ENCODE results near the gene MYO1C. TPM values are rescaled to one million over a fixed set of nuclear protein-coding genes. Genes with fewer than 3 reads are reported as not detected.

MYO1C gene
- total and polyA plus RNA-seq, 12 donors: 11.6 to 103 (median 71.3) TPM

GRCh38 chr17:1414634-1415033 lies 77.9 kb downstream of the MYO1C start:
- 81 to 85% (median 84%) methylated on average over 10 of the region's 10 CpGs for WGBS, 4 donors
- H3K4me3 ChIP-seq: no peak overlapping the region
- peaks cover 0 to 2% of the 10 kb centered on the region in 2 donors for H3K36me3 ChIP-seq (replicated peaks in 1 of 2)
- intact Hi-C loops (cut with DNase I): no loop called here
- H3K4me1 ChIP-seq (replicated peaks in 1 of 2): no peaks in the 10 kb centered on the region
- no peak for TF ChIP-seq CTCF (IDR thresholded peaks at IDR 0.05)
- no peak for TF ChIP-seq POLR2A (IDR thresholded peaks at IDR 0.05)
- no peak for DNase-seq
- no peaks in the 10 kb centered on the region for H3K27me3 ChIP-seq
- H3K9me3 ChIP-seq (replicated peaks in 1 of 3): no peaks in the 10 kb centered on the region
- H3K27ac ChIP-seq: no peak overlapping the region

Other genes starting within 250 kb of the MYO1C start
- gene BHLHA9, start 222.2 kb downstream of the MYO1C start, total RNA-seq: not detected
- gene BHLHA9, start 222.2 kb downstream of the MYO1C start, polyA plus RNA-seq: not detected
- gene TRARG1, start 213.0 kb downstream of the MYO1C start, total RNA-seq: 1 to 10 TPM in 3 of 9 donors, under 1 TPM in 3, not detected in 3; 0.14 to 2.2 (median 0.67) TPM
- gene TRARG1, start 213.0 kb downstream of the MYO1C start, polyA plus RNA-seq: 10 to 100 TPM in 1 of 3 donors, 1 to 10 TPM in 1, under 1 TPM in 1; 0.04 to 25.2 (median 2.0) TPM
- gene YWHAE, start 92.5 kb downstream of the MYO1C start, total RNA-seq: 100 to 1,000 TPM; 310 to 744 (median 539) TPM
- gene YWHAE, start 92.5 kb downstream of the MYO1C start, polyA plus RNA-seq: 100 to 1,000 TPM; 340 to 884 (median 511) TPM
- 10 to 100 TPM; 49.6 to 80.6 (median 59.6) TPM for gene CRK, start 36.5 kb downstream of the MYO1C start, total RNA-seq
- gene CRK, start 36.5 kb downstream of the MYO1C start, polyA plus RNA-seq: 10 to 100 TPM; 20.3 to 62.7 (median 23.0) TPM
- 10 to 100 TPM; 11.1 to 91.6 (median 37.7) TPM for gene INPP5K, start 23.9 kb upstream of the MYO1C start, total RNA-seq
- 10 to 100 TPM; 22.6 to 41.1 (median 34.0) TPM for gene INPP5K, start 23.9 kb upstream of the MYO1C start, polyA plus RNA-seq
- 100 to 1,000 TPM in 1 of 9 donors, 10 to 100 TPM in 8; 20.0 to 107 (median 51.9) TPM for gene PITPNA, start 70.1 kb upstream of the MYO1C start, total RNA-seq
- gene PITPNA, start 70.1 kb upstream of the MYO1C start, polyA plus RNA-seq: 100 to 1,000 TPM in 1 of 3 donors, 10 to 100 TPM in 2; 16.4 to 157 (median 17.8) TPM
- 10 to 100 TPM in 8 of 9 donors, 1 to 10 TPM in 1; 4.8 to 32.5 (median 18.4) TPM for gene SLC43A2, start 136.1 kb upstream of the MYO1C start, total RNA-seq
- gene SLC43A2, start 136.1 kb upstream of the MYO1C start, polyA plus RNA-seq: 10 to 100 TPM in 1 of 3 donors, 1 to 10 TPM in 2; 6.8 to 17.2 (median 7.5) TPM
- 10 to 100 TPM in 7 of 9 donors, 1 to 10 TPM in 2; 4.0 to 24.8 (median 18.1) TPM for gene SCARF1, start 153.0 kb upstream of the MYO1C start, total RNA-seq
- gene SCARF1, start 153.0 kb upstream of the MYO1C start, polyA plus RNA-seq: 10 to 100 TPM in 2 of 3 donors, under 1 TPM in 1; 0.81 to 19.1 (median 10.5) TPM
- gene RILP, start 157.2 kb upstream of the MYO1C start, total RNA-seq: 10 to 100 TPM; 13.8 to 78.3 (median 29.9) TPM
- gene RILP, start 157.2 kb upstream of the MYO1C start, polyA plus RNA-seq: 10 to 100 TPM; 37.9 to 46.5 (median 40.4) TPM
- gene PRPF8, start 192.2 kb upstream of the MYO1C start, total RNA-seq: 100 to 1,000 TPM; 136 to 748 (median 227) TPM
- gene PRPF8, start 192.2 kb upstream of the MYO1C start, polyA plus RNA-seq: 100 to 1,000 TPM; 107 to 439 (median 155) TPM
- gene TLCD2, start 217.7 kb upstream of the MYO1C start, total RNA-seq: 10 to 100 TPM in 5 of 9 donors, 1 to 10 TPM in 4; 6.8 to 48.7 (median 11.4) TPM
- 10 to 100 TPM in 1 of 3 donors, 1 to 10 TPM in 2; 4.3 to 58.8 (median 7.2) TPM for gene TLCD2, start 217.7 kb upstream of the MYO1C start, polyA plus RNA-seq
- 10 to 100 TPM; 17.6 to 88.8 (median 44.2) TPM for gene WDR81, start 232.0 kb upstream of the MYO1C start, total RNA-seq
- 10 to 100 TPM in 2 of 3 donors, 1 to 10 TPM in 1; 4.9 to 52.3 (median 20.2) TPM for gene WDR81, start 232.0 kb upstream of the MYO1C start, polyA plus RNA-seq